HPDE6-E6E7 (cell line): ENCODE data around the gene SPACDR.

Experiments
- DNase-seq: peaks from one replicate; pipeline ENCODE4 v3.0.0; 2011; ENCODE audit warnings: missing footprints; ENCODE audit errors: extremely low spot score

Gene SPACDR

DNA sequence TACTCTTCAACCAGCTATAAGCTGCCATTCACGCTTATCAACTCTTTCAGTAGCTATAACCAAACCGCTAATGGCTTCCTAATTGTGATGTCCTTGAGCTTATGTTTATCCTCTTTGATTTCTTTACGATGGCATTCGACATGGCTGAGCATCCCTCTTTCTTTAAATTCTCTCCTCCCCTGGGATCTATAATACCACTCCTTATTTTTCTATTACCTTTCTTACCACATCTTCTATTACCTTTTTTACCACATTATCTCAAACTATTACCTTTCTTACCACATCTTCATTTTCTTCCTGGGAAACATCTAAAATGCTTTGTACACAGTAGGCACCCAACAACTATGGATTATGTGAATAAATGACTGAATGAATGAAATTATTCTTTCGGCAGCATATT, 48.6 kb downstream of the SPACDR start:
- DNase-seq, result no peak

DNA sequence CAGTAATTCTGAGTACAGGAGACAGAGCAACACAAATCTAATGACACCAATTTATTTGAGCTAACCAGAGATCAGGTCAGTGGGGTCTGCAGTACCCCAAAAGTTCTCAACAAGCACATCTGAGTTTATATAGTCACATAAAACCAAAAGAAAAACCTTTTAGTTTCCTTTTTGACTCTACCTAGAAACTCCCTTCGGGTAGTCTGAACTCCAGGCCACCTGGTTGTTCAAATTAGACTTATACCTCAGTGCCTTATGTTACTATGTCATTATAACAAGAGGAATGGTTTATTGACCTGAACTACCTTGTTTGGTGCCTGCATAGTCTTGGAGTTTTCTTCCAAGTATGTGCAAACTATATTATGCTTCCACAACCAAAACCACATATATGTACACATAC, 50.2 kb downstream of the SPACDR start:
- no peak for DNase-seq

- DNase-seq, result no peak
Observed at GRCh38 chr7:100413346-100413745, 50.7 kb downstream of the SPACDR start.

DNA sequence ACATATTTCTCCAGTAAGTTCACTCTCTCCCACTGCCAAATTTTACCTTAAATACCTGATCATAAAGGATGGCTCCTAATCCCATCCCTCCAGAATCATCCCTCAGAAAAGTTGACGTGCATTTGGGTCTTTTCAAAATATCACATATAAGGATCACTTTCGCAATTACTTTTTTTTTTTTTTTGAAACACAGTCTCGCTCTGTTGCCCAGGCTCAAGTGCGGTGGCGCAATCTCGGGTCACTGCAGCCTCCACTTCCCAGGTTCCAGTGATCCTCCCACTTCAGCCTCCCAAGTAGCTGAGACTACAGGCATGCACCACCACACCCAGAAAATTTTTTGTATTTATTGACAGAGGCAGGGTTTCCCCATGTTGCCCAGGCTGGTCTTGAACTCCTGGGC, 53.0 kb downstream of the SPACDR start:
- no peak for DNase-seq

DNA sequence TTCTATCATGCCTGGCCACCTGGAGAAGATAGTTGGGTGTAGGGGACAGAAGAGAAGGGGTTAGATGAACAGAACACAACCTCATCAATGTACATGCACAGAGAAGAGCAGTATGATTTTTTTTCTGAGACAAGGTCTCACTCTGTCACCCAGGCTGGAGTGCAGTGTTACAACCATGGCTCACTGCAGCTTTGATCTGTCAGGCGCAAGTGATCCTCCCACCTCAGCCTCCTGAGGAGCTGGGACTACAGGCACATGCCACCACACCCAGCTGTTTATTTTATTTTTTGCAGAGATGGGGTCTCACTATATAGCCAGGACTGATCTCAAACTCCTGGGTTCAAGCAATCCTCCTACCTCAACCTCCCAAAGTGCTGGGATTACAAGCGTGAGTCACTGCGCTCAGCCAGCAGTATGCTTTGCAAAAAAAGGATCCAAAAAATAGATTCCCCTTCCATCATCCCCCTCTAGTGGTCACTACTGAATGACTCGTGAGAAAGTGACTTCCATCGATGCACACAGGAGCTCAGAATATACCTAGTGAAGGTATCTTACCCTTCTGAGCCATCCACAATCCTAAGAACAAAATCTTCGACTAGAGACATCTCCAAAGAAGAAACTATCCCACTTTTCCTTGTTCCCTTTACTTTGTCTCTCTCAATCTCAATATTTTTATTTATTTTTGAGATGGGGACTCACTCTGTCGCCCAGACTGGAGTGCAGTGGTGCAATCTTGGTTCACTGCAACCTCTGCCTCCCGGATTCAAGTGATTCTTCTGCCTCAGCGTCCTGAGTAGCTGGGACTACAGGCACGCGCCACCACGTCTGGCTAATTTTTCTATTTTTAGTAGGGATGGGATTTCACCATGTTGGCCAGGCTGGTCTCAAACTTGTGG, 56.5 kb downstream of the SPACDR start:
- DNase-seq, result peak; percentile 71

- no peak for DNase-seq
Observed at GRCh38 chr7:100406767-100407166, 57.3 kb downstream of the SPACDR start.
